GM21390 (cell line): Measurements from ENCODE around the gene ARF4.
A peak's percentile ranks its signal among the peaks of the same experiment; 100 is the strongest.

Experiments
- ATAC-seq: cut with Tn5 transposase; IDR thresholded peaks from one replicate; pipeline ENCODE4 v1.9.1; 2021; ENCODE audit not compliant: unreplicated experiment

ARF4 gene

DNA sequence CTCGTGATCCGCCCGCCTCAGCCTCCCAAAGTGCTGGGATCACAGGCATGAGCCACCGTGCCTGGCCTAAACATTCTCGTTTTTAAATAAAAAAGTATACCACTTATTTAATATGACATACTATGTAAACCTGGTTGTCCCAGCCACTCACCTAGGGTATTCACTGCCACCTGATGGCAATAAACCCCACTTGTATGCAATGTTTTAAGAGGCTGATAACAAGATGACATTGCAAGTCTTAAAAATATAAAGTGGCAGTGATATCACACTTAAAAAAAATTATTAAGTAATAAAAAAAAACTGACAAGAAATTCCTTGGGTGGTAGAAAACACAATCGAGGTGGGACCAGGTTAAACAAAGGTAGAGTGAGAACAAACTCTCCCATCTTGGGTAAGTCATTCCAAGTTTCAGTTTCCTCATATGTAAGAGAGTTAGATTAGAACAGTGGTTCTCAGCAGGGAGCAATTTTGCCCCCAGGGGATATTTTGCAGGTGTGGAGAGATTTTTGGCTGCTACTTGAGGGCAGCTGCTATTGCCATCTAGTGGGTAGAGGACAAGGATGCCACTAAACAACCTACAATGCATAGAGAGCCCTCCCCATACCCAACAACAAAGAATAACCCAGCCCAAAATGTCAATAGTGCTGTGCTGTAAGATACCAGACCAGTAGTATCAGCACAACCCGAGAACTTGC, 14.5 kb downstream of the ARF4 start:
- no peak for ATAC-seq

DNA sequence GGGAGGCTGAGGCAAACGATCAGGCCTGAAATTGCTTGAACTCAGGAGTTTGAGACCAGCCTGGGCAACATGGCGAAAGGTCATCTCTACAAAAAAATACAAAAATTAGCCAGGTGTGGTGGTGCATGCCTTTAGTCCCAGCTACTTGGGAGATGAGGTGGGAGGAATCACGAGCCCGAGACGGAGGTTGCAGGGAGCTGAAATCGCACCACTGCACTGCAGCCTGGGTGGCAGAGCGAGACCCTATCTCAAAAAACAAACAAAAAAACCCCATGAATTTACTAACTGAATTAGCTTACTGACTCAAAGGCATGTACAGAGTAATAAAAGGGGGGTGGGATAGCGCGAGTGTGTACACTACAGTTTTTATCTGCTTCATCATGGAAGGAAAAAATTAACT, 19.3 kb downstream of the ARF4 start:
- no peak for ATAC-seq

DNA sequence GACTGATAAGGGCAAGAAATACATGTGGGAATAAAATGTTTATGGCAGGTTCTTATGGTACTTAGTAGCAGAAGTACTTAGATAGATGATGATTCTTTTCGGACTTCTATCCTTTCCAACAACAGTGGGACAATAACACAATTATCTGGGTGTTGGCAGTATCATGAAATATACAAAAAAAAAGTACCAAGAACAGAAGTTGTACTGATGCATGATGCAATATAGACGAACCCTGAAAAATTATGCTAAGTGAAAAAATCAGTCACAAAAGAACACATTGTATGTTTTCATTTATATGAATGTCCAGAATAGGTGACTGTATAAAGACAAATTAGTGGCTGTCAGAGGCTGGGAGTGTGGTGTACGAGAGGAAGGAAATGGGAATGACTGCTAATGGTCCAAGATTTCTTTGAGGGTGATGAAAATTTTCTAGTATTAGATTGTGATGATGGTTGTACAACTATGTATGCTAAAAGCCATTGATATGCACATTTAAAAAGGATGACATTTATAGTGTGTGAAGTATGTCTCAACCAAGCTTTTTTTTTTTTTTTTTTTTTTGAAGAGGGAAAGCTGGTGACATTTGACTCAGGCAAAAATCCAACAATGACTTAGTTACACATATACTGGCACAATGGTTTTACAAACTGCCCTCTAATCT, 21.0 kb downstream of the ARF4 start:
- no peak for ATAC-seq

DNA sequence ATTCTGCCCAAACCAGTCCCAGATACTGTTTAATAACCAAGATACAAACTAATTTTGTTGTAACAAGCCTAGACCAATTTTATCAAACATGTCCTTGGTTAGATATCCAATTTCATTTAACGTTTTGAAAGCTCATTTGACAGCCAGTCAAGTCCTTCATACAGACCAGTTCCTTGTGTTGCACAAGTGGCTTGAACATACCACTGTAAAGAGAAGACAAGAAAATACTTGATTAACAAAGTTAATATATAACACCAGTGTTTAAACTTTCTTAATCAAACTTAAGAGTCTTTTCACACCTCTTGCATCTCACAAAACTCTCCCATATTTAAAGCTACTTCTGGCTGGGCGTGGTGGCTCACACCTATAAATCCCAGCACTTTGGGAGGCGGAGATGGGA, 25.0 kb downstream of the ARF4 start:
- no peak for ATAC-seq

DNA sequence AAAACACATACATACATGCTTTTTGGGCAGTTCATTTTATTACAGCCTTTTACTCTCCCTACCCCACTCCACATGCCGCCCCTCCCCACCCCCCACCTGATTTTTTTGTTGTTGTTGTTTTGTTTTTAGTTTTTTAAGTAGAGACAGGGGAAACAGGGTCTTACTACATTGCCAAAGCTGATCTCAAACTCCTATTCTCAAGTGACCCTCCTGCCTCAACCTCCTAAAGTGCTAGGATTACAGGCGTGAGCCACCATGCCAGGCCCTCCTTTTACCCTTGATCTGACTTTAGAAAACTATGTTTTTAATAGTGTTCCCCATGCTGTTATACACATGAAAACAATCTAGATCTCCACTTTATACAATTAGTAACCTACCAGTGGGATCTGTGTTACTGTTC, 26.3 kb downstream of the ARF4 start:
- ATAC-seq: no peak

DNA sequence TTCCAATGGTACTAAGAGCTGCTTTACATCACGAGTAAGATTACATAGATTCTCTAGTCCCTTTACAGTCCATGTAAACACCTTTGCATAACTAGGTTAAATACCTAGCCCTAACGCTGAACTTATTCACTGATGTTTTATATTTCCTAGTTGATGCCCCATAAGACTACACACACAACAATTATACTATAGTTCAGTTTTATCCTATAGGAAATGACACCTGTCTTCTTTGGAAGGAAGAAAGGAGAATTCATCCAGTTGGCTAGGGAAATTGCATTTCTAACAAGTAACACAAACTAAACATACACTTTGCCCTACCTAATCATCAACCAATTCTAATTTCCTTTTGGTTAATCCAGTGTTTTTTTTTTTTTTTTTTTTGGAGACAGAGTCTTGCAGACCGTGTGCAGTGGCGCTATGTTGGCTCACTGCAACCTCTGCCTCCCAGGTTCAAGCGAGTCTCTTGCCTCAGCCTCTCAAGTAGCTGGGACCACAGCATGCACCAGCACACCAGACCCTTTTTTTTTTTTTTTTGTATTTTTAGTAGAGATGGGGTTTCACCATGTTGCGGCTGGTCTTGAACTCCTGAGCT, 27.2 kb downstream of the ARF4 start:
- no peak for ATAC-seq

DNA sequence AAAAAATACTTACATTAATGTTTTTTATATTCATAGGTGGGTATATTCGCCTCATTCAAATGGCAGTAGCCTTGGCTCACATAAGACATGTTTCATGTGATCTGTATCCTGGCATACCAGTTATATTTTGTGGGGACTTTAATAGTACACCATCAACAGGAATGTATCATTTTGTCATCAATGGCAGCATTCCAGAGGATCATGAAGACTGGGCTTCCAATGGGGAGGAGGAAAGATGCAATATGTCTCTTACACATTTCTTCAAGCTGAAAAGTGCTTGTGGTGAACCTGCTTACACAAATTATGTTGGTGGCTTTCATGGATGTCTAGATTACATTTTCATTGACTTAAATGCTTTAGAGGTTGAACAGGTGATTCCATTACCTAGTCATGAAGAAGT, 37.6 kb downstream of the ARF4 start:
- no peak for ATAC-seq

DNA sequence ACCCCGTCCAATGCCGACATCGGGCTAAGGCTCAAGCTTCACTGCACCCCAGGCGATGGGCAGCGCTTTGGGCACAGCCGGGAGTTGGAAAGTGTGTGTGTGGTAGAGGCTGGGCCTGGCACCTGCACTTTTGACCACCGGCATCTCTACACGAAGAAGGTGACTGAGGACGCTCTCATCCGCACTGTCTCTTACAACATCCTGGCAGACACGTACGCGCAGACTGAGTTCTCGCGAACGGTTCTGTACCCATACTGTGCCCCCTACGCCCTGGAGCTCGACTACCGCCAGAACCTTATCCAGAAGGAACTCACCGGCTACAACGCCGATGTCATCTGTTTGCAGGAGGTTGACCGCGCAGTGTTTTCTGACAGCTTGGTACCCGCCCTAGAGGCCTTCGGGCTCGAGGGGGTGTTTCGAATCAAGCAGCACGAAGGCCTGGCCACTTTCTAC, 40.0 kb downstream of the ARF4 start:
- no peak for ATAC-seq

DNA sequence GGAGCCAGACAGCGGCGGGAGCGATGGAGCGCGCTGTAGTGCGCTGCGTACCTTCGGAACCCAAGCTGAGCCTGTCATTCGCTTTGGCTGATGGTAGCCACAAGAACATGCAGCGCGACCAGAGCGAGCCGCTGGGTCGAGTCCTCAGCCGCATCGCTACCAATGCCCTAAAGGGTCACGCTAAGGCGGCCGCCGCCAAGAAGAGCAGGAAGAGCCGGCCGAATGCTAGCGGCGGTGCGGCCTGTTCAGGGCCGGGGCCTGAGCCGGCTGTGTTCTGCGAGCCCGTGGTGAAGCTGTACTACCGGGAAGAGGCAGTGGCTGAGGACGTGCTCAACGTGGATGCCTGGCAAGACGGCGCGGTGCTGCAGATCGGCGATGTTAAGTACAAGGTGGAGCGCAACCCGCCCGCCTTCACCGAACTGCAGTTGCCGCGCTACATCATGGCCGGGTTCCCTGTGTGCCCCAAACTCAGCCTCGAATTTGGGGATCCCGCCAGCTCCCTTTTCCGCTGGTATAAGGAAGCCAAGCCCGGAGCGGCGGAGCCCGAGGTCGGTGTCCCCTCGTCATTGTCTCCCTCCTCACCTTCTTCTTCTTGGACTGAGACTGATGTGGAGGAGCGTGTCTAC, 40.6 kb downstream of the ARF4 start:
- ATAC-seq: peak; percentile 34

DNA sequence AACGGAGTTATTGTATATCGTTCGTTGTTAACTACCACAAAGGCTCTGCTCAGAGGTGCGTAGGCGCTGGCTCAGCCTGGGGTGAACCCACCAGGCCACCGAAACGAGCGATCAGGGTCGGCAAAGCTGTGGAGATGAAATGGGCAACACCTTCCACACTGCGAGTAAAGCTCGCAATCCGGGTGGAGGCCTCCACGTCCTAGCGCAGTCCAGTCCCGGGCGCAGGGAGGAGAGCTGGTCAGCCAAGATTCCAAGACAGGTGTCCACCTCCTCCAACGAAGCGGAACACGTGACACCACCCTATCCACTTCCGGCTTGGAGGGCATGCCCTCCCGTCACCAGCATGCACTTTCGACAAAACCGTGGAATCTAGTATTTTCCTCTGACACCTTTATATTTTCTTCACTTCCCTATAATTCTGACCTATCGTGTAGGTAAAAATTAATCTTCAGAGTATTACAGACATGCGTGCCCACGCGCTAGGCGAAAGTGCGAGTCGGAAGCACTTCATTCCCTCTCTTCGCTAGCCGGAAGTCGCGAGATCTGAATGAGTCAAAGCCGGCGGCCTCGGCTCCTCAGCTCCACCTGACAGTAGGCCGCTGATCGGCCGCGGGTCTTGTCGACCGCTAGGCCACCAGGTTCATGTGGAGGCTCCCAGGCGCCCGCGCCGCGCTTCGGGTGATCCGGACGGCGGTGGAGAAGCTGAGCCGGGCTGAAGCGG, 41.2 kb downstream of the ARF4 start, which contains the start of gene PDE12:
Gene PDE12 (plus strand): TSS at position 537 of the 721 bp plus-strand sequence. CDS start 106 bp downstream, at position 643.
- ATAC-seq: peak; percentile 84

DNA sequence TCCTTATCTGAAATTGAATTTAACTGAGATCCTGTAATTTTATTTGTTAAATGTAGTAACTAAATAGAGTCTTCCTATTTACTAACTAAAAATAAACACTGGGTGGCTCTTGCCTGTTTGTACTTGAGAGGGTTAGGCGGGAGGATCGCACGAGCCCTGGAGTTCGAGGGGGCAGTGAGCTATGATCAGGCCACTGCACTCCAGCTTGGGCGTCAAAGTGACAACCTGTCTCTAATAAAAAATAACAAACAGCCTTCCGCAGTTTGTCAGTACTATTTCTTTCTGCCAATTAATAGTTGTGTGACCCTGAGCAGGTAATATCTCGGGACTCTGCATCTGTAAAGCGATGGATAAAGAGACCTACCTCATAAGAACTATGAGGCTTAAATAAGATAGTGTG, 41.8 kb downstream of the ARF4 start:
- peak; percentile 1 for ATAC-seq

DNA sequence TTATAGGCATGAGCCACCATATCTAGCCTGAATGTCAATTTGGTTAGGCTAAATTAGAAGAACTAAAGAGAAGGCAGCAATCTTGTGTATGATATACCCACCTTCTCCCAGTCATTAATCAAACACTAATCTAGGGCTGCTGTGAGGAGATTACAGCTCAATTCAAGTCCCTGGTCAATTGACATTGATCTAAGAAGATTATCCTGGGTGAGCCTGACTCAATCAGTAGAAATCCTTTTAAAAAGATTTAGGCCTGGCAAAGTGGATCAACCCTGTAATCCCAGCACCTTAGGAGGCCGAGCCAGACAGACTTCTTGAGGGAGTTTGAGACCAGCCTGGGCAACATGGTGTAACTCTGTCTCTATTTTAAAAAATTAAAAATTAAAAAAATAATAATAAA, 50.5 kb downstream of the ARF4 start:
- ATAC-seq: no peak

DNA sequence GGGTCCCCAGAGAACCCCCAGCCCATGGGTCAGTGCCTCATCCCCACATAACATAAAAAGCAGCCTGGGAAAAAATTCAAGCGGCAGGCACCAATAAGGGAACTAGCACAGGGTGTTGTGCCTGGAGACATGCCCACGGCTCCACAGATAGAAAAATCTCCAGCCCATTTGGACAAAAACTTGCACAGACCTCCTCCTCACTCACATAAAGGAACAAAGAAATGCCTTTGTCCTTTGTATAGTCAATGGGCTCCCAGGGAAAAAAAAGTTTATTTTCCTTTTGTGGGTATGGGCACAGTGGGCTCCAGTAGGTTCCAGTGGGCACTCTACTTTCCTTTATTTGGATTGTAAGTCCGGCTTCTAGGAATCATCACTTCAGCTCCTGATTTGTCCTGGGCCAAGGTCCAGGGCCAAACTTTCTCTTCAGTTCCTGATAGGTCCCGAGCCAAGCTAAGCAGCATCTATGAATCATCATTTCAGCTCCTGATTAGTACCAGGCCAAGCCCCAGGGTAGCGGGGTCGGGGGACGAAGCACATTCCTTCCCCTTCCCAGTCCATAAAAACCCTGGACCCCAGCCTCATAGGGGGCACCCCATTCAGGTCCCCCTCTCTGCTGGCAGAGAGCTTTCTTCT, 51.4 kb downstream of the ARF4 start:
- no peak for ATAC-seq

DNA sequence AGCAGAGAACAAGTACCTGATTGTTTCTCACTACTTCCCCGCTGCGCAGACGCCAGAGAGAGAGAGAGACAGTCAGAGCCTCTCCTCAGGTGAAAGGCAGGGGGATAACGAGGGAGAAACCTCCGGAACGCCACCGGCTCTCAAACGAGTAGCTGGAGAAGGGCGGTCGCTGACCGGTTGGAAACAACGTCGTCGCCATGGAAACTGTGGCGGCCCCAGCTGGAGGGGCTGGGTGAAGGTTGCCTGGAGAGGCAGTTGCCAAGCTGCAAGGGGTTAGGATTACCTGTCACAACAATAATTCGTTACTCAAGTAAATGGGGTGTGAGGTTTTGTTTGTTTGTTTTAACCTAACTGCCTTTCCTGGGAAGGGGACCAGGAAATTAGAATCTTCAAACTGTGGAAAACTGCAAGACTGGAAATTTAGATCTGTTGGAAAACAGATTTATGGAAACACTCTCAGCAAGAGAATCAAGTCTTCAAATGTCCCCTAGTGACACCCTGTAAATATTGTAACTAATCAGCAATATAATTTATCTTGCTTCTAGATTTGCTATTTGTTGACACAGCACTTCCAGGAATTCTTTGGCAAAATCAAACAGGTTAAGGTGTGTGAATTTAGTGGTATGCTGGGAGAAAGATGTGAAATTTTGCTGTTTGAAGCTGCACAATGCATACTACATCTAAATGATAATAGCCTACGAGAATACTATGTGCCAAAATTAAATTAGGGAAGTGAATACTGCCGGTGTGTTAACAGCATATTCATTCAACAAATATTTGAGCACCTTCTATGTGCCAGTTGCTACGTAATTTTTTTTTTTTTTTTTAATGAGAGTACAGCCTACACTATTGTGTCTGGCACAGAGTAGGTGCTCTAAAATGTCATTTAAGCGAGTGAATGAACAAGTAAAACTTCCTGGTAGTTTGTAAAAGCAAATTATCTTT, 52.7 kb downstream of the ARF4 start, which contains the start of gene DNAH12:
Gene DNAH12 (minus strand): TSS at position 164 of the 945 bp plus-strand sequence. CDS start 1,474 bp downstream, outside the sequence.
- no peak for ATAC-seq

DNA sequence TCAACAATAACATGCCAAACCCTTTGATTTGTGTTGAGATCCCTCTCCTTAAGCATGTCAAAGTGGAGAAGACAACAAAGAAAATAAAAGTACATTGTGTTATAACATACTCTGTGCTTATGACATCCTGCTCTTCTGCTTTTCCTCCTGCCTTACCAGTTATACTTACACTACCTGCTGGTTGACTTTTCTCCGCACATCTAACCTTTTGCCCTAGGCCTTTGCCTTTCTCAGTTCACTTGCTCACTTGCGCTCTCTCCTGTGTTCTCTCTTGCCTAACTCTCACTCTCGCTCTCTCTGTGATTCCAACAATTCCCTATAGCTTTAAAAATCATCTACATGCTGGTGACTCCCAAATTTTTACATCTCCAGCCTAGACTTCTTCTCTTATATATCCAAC, 58.7 kb downstream of the ARF4 start:
- ATAC-seq: no peak

DNA sequence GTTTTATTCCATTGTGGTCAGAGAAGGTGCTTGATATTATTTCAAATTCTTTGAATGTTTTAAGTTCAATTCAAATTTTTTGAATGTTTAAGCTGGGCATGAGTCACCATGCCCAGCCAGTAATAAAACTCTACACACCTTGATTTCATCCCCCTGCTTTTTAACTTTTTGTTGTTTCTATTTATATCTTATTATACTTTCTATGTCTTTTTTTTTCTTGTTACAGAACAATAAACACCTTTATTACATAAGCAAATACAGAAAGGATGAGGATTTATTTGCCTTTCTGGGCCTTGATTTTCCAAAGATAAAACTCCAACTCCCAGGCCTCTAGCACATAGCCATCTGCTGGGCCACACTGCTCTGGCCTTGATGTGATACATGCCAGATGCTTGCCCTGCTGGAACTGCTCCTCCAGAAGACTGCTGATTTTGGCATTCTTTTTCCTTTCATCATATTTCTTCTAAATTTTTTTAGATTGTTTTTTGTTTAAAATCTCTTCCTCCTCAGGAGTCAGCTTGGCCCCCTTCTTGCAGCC, 67.0 kb downstream of the ARF4 start:
- no peak for ATAC-seq
